Subcutaneous adipose tissue (tissue), 4 donors: ENCODE data around the gene RNF38. TPM values are rescaled to one million over a fixed set of nuclear protein-coding genes. Genes with fewer than 3 reads are reported as not detected.

Experiments
- total RNA-seq, 4 donors: library from RNA; depleted of rRNA; stranded (reverse); fragments of >200 nt; gene quantifications; one replicate each; pipeline ENCODE4 v1.1.0, GENCODE V29; 2016
- TF ChIP-seq, protein P1 (sequence below): fragments of 450-650 bp; IDR thresholded peaks from one replicate; pipeline ENCODE4 v1.5.1; 2016; ENCODE audit warnings: low read depth, mild to moderate bottlenecking, control low read depth, antibody characterized with exemption, moderate library complexity

RNF38 gene
- total RNA-seq, 4 donors from 2014 or later = 29.1 to 48.3 (median 32.7) TPM

DNA sequence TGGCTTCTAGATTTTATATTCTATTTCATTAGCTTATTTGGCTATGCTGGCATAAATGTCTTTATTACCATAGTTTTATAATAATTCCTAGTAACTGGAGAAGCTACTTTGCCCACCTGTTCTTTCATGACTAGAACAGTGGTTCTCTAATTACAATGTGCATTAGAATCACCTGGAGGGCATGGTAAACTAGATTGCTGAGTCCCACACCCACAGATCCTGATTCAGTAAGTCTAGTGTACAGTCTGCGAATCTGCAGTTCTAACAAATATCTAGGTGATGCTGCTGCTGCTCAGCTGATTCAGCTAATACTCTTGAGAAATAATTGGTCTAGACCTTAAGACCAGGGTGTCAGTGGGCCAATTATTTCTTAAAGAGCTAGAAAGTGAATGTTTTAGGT lies 35.5 kb downstream of the RNF38 start:
- TF ChIP-seq, protein P1, sequence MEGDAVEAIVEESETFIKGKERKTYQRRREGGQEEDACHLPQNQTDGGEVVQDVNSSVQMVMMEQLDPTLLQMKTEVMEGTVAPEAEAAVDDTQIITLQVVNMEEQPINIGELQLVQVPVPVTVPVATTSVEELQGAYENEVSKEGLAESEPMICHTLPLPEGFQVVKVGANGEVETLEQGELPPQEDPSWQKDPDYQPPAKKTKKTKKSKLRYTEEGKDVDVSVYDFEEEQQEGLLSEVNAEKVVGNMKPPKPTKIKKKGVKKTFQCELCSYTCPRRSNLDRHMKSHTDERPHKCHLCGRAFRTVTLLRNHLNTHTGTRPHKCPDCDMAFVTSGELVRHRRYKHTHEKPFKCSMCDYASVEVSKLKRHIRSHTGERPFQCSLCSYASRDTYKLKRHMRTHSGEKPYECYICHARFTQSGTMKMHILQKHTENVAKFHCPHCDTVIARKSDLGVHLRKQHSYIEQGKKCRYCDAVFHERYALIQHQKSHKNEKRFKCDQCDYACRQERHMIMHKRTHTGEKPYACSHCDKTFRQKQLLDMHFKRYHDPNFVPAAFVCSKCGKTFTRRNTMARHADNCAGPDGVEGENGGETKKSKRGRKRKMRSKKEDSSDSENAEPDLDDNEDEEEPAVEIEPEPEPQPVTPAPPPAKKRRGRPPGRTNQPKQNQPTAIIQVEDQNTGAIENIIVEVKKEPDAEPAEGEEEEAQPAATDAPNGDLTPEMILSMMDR = no peak

DNA sequence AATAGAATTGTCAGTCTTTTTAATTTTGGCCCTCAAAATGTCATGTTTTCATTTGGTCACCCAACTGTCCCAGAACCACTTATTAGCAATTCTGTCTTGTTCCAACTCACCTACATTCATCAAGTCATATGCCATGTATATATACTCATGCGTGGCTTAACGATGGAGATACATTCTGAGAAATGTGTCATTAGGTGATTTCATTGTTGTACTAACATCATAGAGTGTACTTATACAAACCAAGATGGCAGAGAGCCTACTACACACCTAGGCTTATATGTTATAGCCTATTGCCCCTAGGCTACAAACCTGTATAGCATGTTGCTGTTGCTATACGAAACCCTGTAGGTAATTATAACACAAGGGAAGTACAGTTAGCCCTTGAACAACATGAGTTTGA lies 36.6 kb downstream of the RNF38 start:
- TF ChIP-seq, protein P1 = no peak

DNA sequence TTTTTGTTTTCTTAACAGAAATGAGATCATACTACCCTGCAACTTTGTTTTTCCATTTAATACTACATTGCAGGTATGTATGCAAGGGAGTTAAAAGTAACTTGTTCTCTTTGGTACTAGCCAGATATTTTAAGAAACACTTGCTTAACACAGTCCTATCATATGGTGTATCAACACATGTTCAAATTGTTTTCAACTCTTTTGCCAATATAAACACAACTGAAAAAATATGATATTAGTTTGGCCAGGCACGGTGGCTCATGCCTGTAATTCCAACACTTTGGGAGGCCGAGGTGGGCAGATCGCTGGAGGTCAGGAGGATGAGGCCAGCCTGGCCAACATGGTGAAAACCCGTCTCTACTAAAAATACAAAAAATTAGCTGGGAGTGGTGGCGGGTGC lies 41.6 kb downstream of the RNF38 start:
- TF ChIP-seq, protein P1 = no peak

DNA sequence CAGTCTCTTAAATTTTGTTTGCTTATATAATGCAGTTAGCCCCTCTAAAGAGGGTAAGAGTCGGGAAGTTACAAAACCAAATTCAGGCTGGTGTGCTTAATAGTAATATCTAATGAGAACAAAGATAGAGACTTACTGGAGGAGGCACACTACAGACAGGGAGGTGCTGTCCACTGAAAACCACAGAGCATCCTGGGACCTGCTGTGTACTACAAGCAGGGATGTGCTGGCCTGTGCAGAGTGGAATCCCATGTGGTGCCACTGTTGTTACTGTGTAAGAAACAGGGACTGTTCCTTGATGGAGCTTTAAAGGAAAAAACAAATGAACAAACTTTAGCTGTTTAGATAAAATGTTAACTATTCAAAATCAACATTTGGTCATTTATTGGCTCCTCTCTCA lies 42.4 kb downstream of the RNF38 start:
- TF ChIP-seq, protein P1 = no peak

DNA sequence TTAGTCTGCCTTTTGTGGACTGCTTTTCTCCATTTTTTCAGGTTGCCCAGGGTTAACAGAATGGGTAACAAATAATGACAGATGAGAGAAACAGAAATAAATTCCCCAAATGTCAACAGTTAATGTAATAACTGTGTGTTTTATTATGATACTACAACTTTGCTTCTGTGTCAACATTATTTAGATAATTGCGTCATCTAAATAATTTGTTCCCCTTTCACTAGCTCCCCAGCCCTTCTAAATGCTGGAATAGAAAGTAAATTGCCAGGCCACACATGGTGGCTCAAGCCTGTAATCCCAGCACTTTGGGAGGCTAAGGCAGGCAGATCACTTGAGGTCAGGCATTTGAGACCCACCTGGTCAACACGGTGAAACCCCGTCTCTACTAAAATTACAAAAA lies 53.5 kb downstream of the RNF38 start:
- TF ChIP-seq, protein P1 = no peak

DNA sequence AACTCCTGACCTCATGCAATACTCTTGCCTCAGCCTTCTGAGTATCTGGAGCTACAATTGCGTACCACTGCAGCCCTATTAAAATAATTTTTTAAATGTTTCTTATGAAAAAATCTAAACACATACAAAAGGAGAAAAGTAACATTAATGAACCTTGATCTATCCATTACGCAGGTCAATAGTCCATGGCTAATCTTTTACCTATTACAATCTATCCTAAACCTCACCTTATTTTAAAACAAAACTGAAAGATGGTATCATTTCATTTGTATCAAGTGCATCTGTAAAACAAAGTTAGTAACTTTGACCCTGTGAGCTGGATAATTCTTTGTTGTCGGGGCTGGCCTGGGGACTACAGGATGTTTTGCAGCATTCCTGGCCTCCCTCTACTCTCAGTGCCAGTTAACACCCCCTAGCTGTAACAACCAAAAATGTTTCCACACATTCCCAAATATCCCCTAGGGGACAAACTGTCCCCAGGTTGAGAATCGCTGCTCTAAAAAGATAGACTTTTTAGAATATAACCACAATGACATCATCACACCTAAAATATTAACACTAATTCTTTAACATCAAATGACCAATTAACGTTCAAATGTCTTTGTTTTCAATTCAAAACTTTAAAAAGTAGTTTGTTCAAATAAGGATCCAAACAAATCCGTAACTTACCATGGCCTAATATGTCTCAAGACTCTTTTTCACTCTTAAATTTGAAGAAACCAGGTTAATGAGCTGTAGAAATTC lies 54.8 kb downstream of the RNF38 start:
- TF ChIP-seq, protein P1 = no peak

DNA sequence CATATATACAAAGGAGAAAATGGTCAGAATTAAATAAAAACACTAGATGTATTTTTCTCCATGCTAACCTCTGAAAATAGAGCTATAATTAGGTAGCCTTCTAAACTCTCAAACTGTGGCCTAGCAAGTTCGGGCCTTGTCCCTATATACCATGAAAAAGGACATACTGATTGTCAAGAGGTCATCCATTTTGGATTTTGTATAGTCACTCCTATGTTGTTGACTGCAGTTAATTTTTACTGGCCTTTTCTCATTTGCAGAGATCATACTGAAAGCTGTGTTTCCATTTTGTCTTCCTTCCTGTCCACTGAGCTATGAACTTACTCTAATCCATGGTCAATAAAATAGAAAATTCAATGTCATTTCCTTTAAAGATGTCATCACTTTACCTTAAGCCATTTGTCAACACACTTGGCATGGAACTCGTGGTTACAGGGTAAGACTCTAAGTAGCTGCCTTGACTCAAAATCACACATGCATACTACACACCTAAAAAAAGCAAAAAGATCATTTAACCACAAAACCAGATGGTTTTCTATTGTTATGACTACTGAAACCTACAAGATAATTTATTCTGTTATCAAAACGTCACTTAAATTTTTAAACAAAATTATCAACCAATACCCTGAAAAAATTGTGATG lies 58.0 kb downstream of the RNF38 start:
- TF ChIP-seq, protein P1 = no peak
